HepG2 (cell line): ENCODE data around the gene WDCP. TPM values are rescaled to one million over a fixed set of nuclear protein-coding genes. Genes with fewer than 3 reads are reported as not detected.

Experiments
- ATAC-seq: fragments of 200-7000 bp; cut with Tn5 transposase; 3 replicates; pipeline ENCODE4 v1.9.1; 2020; ENCODE audit warnings: mild to moderate bottlenecking, moderate library complexity
- BruUV-seq: library from RNA; stranded (reverse); fragments of 400-500 nt; replicated peaks from 2 replicates; lab custom pipeline; 2021; lab: Mats Ljungman, UMichigan
- CTCF ChIA-PET: fragments of 300-600 bp; formaldehyde crosslinking; extraction: SDS; loops from one replicate; lab custom pipeline; 2021; ENCODE audit warnings: low total read pairs, inconsistent platforms, low intra/inter-chr PET ratio; lab: Yijun Ruan, JAX
- POLR2A ChIA-PET: fragments of 350-600 bp; sonication (Branson Sonifier 250); formaldehyde crosslinking; loops from one replicate; lab custom pipeline; 2020; ENCODE audit warnings: antibody characterized with exemption, inconsistent platforms; lab: Yijun Ruan, JAX
- DNase-seq: peaks from one replicate; pipeline ENCODE4 v3.0.0-alpha.2; 2015; ENCODE audit warnings: low spot score
- FAIRE-seq: peaks from 3 replicates; lab custom pipeline; 2011; peaks lifted over from hg19 to GRCh38; lab: Jason Lieb, UNC
- H2AFZ ChIP-seq: one replicate; pipeline ENCODE4 v1.6.1; 2011; ENCODE audit warnings: low read length, inconsistent platforms
- H3K27ac ChIP-seq: fragments of 300-600 bp; 3 replicates; pipeline ENCODE4 v1.8.0; 2011; ENCODE audit warnings: mixed run types, mild to moderate bottlenecking, mixed read lengths, low read length, inconsistent platforms; ENCODE audit not compliant: insufficient read depth; ENCODE audit errors: extremely low read length
- H3K27me3 ChIP-seq, 2 experiments: fragments of 200-600 bp in 1 of 2; 2 replicates in 1 of 2; 3 replicates in 1 of 2; pipeline versions ENCODE4 v1.6.0 to v1.8.0; 2011; ENCODE audit warnings: low read length in 2 of 2, mild to moderate bottlenecking in 2 of 2, moderate library complexity in 2 of 2, inconsistent platforms in 1 of 2; ENCODE audit not compliant: insufficient read depth in 2 of 2, control insufficient read depth in 1 of 2
- H3K36me3 ChIP-seq, 2 experiments: fragments of 200-600 bp in 1 of 2; replicated peaks in 1 of 2; 2 replicates in 1 of 2; 3 replicates in 1 of 2; pipeline versions ENCODE4 v1.5.1 to v1.8.0; 2011; ENCODE audit warnings: low read length in 2 of 2, inconsistent platforms in 1 of 2; ENCODE audit not compliant: insufficient read depth in 2 of 2, control insufficient read depth in 1 of 2
- H3K4me1 ChIP-seq: 2 replicates; pipeline ENCODE4 v1.5.1; 2012; ENCODE audit warnings: low read length, inconsistent platforms; ENCODE audit not compliant: insufficient read depth
- H3K4me2 ChIP-seq: 2 replicates; pipeline ENCODE4 v1.6.0; 2011; ENCODE audit warnings: low read depth, low read length, inconsistent platforms
- H3K4me3 ChIP-seq, 3 experiments: fragments of 200-600 bp in 1 of 3; sonication (generic), shearing (Covaris generic) in 1 of 3; replicated peaks in 1 of 3; 2 replicates each; pipeline ENCODE4 v1.5.1; 2011 to 2016; ENCODE audit warnings: low read length in 3 of 3, inconsistent platforms in 2 of 3, low read depth in 2 of 3, mild to moderate bottlenecking in 2 of 3, control low read depth in 1 of 3, mixed read lengths in 1 of 3; ENCODE audit not compliant: insufficient read depth in 1 of 3
- H3K79me2 ChIP-seq: one replicate; pipeline ENCODE4 v1.6.1; 2011; ENCODE audit warnings: low read length, inconsistent platforms; ENCODE audit not compliant: insufficient read depth
- H3K9ac ChIP-seq: 2 replicates; pipeline ENCODE4 v1.6.0; 2011; ENCODE audit warnings: mild to moderate bottlenecking, low read depth, low read length, inconsistent platforms; ENCODE audit not compliant: insufficient read depth
- H3K9me3 ChIP-seq: 2 replicates; pipeline ENCODE4 v1.5.1; 2012; ENCODE audit warnings: mild to moderate bottlenecking, low read length
- H4K20me1 ChIP-seq: 2 replicates; pipeline ENCODE4 v1.6.0; 2011; ENCODE audit warnings: inconsistent platforms, mild to moderate bottlenecking, low read length, moderate library complexity; ENCODE audit not compliant: insufficient read depth
- ARID2 ChIP-seq: sonication (generic); formaldehyde crosslinking; IDR thresholded peaks from 2 replicates; pipeline ENCODE4 v1.8.1; 2022; ENCODE audit warnings: mild to moderate bottlenecking, missing genetic modification reagents, borderline replicate concordance
- CEBPB ChIP-seq: IDR thresholded peaks from 2 replicates; pipeline ENCODE4 v1.6.1; 2011; ENCODE audit warnings: low read depth, low read length, improper control_type of control experiment, borderline replicate concordance
- CEBPG ChIP-seq: IDR thresholded peaks from 2 replicates; pipeline ENCODE4 v1.6.1; 2016
- CEBPZ ChIP-seq: IDR thresholded peaks from 2 replicates; pipeline ENCODE4 v1.6.1; 2012; ENCODE audit warnings: low read length, improper control_type of control experiment
- EP300 ChIP-seq, 3 experiments: sonication (generic) in 1 of 3; formaldehyde crosslinking in 1 of 3; IDR thresholded peaks; 2 replicates each; pipeline versions ENCODE4 v1.5.1 to v1.6.1; 2011 to 2020; ENCODE audit warnings: low read depth in 2 of 3, low read length in 2 of 3, borderline replicate concordance in 1 of 3, improper control_type of control experiment in 1 of 3, mild to moderate bottlenecking in 1 of 3, missing genetic modification reagents in 1 of 3, moderate library complexity in 1 of 3
- KAT8 ChIP-seq: IDR thresholded peaks from 2 replicates; pipeline ENCODE4 v1.6.1; 2016; ENCODE audit warnings: missing genetic modification reagents, missing compliant biosample characterization
- MLX ChIP-seq: IDR thresholded peaks from 2 replicates; pipeline ENCODE4 v1.6.1; 2016
- NR3C1 ChIP-seq: sonication (generic); formaldehyde crosslinking; IDR thresholded peaks from 2 replicates; pipeline ENCODE4 v1.4.0; 2020; ENCODE audit warnings: missing genetic modification reagents
- POLR2AphosphoS5 ChIP-seq: IDR thresholded peaks from 2 replicates; pipeline ENCODE4 v1.6.1; 2012; ENCODE audit warnings: low read depth, low read length
- PTBP1 ChIP-seq: fragments of 200-400 bp; formaldehyde crosslinking; IDR thresholded peaks from 2 replicates; pipeline ENCODE4 v1.6.1; 2018; ENCODE audit warnings: low read length, low read depth; ENCODE audit not compliant: poor library complexity, severe bottlenecking
- RXRB ChIP-seq: IDR thresholded peaks from 2 replicates; pipeline ENCODE4 v1.6.1; 2016; ENCODE audit warnings: borderline replicate concordance, missing genetic modification reagents, missing compliant biosample characterization
- ZMYM3 ChIP-seq: sonication (generic); formaldehyde crosslinking; IDR thresholded peaks from 2 replicates; pipeline ENCODE4 v1.5.1; 2020; ENCODE audit warnings: mild to moderate bottlenecking, missing genetic modification reagents
- ZNF280D ChIP-seq: sonication (generic); formaldehyde crosslinking; IDR thresholded peaks from 2 replicates; pipeline ENCODE4 v1.5.1; 2020; ENCODE audit warnings: mild to moderate bottlenecking, missing genetic modification reagents
- ZSCAN21 ChIP-seq: sonication (generic); formaldehyde crosslinking; IDR thresholded peaks from 2 replicates; pipeline ENCODE4 v1.8.0; 2022; ENCODE audit warnings: mild to moderate bottlenecking, missing genetic modification reagents, moderate library complexity, borderline replicate concordance
- WGBS: methylation state at CpG from one replicate; pipeline ENCODE4 v1.1.6; 2017; ENCODE audit warnings: low lambda C conversion rate; 5-methylcytosine and 5-hydroxymethylcytosine counted together
- in situ Hi-C: cut with HindIII; loops from 2 replicates; pipeline ENCODE4 v1.10.0; 2017; ENCODE audit warnings: low pct_unique_long_range_greater_than_20kb; ENCODE audit not compliant: extremely low pct_ligation_motif_present
- intact Hi-C: fragments of 100-400 bp; cut with micrococcal nuclease; formaldehyde crosslinking; loops from one replicate; pipeline ENCODE4 v1.10.0; 2022; ENCODE audit not compliant: unreplicated experiment
- polyA plus RNA-seq, 8 experiments: library from polyadenylated mRNA; depleted of rRNA in 3 of 8; stranded (reverse) in 7 of 8; unstranded in 1 of 8; fragments of >200 nt; fragmentation: Illumina TruSeq in 4 of 8; extraction: Trizol in 4 of 8; gene quantifications; 2 replicates each; pipeline versions ENCODE4 v1.2.1 to v1.2.3, GENCODE V29; 2011 to 2016; ENCODE audit warnings: low read depth in 4 of 8, missing spikeins in 1 of 8, mixed read lengths in 1 of 8; ENCODE audit not compliant: insufficient read depth in 1 of 8
- total RNA-seq, 5 experiments: library from RNA; depleted of rRNA; stranded (reverse); fragments of >200 nt; fragmentation: Illumina TruSeq; extraction: Trizol; gene quantifications; 2 replicates each; pipeline ENCODE4 v1.2.3, GENCODE V29; 2016; ENCODE audit warnings: low read depth in 1 of 5

The WDCP gene
- total and polyA plus RNA-seq, 2 of the 13 experiments (the other 11 are each of a cell fraction or from before 2014, with no cell fraction given), result 17.4 to 22.6 TPM

GRCh38 chr2:24045511-24046508 lies 1.4 kb downstream of the WDCP start:
- in situ Hi-C loops, result no loop called here
- Histone ChIP-seq H3K9ac (peak overlapping the region; percentile 83), H2AFZ (no peak overlapping the region), H3K36me3 (no peaks in the 10 kb centered on the region), H3K27me3 (no peaks in the 10 kb centered on the region; a peak in 2 of 5 replicates), H3K4me3 (peak overlapping the region; percentile 84 to 93 (median 88); a peak in 5 of 6 replicates), H3K27ac (peak overlapping the region; percentile 90), H3K79me2 (peaks cover 36% of the 10 kb centered on the region), H3K4me2 (peak overlapping the region; percentile 84), H3K9me3 (no peaks in the 10 kb centered on the region), H3K4me1 (peaks cover 46% of the 10 kb centered on the region), H4K20me1 (no peaks in the 10 kb centered on the region)
- no TSS peak for BruUV-seq
- DNase-seq (peak; percentile 83), FAIRE-seq (peak; percentile 77), ATAC-seq (peak; percentile 44)
- 53% methylated on average over 11 of the region's 11 CpGs for WGBS
- POLR2A ChIA-PET, result interaction anchor here (0.7 to 4.2 kb wide), 9 partner anchors 11 to 119 kb away, joined by 3 to 91 read pairs (median 18); partner anchors contain the start of genes ATAD2B, SF3B6 and TP53I3
- intact Hi-C loops, result loop anchor here (2.0 kb wide), 1 partner anchor 31 kb away; no protein-coding TSS in a partner anchor
- CTCF ChIA-PET, result no interaction called here
- TF ChIP-seq KAT8 (CRISPR knock-in tag), result 0 out of 2 replicates have a peak, but pooled peaks have one; percentile 29
- no peak for TF ChIP-seq ZNF280D (CRISPR knock-in tag)
- no peak for TF ChIP-seq PTBP1
- 0 out of 2 replicates have a peak, but pooled peaks have one; percentile 2 for TF ChIP-seq ZMYM3 (CRISPR knock-in tag)
- peak; percentile 74 for TF ChIP-seq POLR2AphosphoS5
- TF ChIP-seq NR3C1, result no peak
- TF ChIP-seq CEBPG (CRISPR knock-in tag), result peak; percentile 65
- TF ChIP-seq ZSCAN21 (CRISPR knock-in tag), result no peak
- TF ChIP-seq RXRB (CRISPR knock-in tag), result no peak; the same call in 1 of the 2 replicates
- TF ChIP-seq ARID2 (CRISPR knock-in tag), result no peak
- no peak for TF ChIP-seq CEBPZ
- peak; percentile 55; the same call in 1 of the 2 replicates for TF ChIP-seq CEBPB
- TF ChIP-seq EP300 (IDR thresholded peaks at IDR 0.05; ENCODE audit: low read depth in 2 of 2, low read length in 2 of 2), result 0 out of 4 replicates have a peak, but pooled peaks of 1 of the 2 experiments have one; percentile 4
- no peak for TF ChIP-seq EP300 (CRISPR knock-in tag; IDR thresholded peaks at IDR 0.05; ENCODE audit: borderline replicate concordance)
- TF ChIP-seq MLX (CRISPR knock-in tag), result 0 out of 2 replicates have a peak, but pooled peaks have one; percentile 21
